HG03432 (cell line): ENCODE measurements around the gene TCL1B.
A peak's percentile ranks its signal among the peaks of the same experiment; 100 is the strongest.

Experiments
- ATAC-seq: cut with Tn5 transposase; IDR thresholded peaks from one replicate; pipeline ENCODE4 v1.9.1; 2021; ENCODE audit warnings: mild to moderate bottlenecking, moderate library complexity; ENCODE audit not compliant: unreplicated experiment

TCL1B gene

DNA sequence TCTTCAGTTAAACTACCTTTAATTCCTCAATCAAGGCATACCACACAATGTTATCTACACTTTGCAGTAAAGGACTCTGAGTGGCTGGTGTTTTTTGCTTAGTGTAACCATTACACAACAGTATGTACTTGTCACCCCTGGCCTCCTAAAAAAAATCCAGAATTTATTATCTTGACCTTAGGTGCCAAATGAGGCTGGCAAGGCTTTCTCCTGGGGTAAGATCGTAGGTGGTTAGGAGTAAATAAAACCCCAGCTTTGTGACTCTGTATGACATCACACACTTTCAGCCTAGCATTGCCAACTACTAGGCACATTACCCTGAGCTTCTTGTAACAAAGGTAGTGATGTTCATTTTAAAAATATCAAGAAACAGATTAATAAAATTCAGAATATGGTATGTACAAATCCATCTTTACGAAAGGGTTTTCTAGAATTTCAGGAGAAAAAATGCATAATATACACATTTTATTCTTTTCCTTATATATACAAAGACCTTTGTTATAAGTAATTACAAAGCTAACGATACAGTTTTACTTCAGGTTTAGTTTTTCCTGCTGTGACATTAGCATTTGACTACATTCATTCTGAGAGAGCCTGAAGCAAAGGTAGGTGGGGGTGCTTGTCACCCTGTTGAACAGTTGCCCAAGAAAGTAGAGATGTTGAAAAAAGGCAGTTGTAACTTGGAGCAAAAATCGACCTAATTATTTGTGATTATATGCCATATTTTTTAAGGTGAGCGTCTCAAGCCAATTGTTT, 14.2 kb downstream of the TCL1B start:
- no peak for ATAC-seq

DNA sequence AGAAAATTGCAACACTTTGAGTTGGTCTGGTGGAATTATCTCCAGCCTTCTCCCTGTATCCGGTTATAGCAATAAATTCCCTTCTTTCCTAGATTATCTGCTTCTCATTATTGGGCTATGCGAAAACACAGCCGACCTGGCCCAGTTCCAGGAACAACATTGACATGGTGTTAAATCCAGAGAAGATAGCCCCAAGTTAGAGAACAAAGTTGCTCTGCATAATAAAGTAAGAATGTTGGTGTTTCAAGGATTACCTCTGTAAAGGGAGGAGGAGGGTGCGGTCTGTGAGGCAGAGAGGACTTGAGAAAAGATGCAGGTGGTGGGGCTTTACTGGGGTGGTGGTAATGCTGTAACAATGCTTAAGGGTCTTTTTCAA, 15.6 kb downstream of the TCL1B start:
- no peak for ATAC-seq

DNA sequence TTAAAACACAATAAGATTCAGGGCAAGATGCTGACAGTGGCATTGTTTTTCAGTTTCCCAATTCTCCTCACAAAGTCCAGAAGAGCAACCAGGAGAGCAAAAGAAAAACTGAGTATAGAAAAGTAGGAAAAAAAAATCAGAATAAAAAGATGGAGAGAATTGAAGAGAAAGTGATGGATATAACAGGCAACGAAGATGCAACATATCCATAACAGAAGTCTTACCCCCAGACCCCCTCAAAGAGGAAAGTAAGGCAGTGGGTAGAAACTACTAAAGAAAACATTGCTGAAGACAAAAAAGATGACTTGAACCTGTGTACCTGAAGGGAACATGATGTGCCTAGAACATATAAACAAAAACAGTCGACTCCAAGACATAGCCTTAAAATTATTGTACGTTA, 17.1 kb downstream of the TCL1B start:
- no peak for ATAC-seq

DNA sequence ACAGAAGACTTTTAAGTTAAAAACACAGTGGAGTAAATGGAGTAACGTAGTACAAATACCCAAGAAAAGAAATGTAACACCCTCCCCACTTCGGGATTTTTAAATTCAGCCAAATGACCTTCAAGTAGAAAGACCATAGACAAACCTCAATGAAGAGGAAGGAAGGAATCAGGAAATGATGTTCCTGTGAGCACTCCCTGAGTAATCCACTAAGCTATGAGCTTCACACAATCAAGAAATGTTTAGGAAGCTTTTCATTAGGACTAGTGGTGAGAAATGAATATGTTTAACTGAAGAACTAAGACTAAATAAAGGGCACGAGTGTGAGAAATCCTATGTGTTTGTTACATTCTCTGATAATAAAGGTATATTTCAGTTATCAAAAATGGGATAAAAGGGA, 17.6 kb downstream of the TCL1B start:
- no peak for ATAC-seq

DNA sequence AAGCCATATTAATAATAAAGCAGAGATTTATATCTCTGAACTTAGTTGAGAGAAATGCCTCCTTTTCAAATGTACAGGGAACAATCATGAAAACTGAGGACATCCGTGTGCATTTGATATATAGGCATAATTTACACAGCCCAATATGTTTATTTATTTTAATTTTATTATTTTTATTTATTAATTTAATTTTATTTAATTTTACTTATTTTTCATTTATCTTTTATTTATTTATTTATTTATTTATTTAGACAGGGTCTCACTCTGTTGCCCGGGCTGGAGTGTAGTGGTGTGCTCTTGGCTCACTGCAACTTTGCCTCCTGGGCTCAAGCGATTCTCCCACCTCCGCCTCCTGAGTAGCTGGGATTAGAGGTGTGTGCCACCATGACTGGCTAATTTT, 19.3 kb downstream of the TCL1B start:
- no peak for ATAC-seq

DNA sequence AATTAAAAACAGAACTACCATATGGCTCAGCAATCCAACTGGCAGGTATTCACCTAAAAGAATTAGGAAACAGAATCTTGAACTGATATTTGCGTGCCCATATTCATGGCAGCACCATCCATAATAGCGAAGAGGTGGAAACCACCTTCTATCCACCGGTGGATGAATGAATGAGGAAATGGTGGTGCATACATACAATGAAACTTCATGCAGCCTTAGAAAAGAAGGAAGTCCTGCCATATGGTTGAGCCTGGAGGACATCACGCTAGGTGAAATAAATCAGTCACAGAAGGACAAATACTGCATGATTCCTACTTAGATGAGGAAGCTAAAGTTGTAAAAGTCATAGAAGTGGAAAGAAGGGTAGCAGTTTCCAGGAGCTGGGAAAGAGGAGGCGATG, 21.1 kb downstream of the TCL1B start:
- ATAC-seq: no peak

DNA sequence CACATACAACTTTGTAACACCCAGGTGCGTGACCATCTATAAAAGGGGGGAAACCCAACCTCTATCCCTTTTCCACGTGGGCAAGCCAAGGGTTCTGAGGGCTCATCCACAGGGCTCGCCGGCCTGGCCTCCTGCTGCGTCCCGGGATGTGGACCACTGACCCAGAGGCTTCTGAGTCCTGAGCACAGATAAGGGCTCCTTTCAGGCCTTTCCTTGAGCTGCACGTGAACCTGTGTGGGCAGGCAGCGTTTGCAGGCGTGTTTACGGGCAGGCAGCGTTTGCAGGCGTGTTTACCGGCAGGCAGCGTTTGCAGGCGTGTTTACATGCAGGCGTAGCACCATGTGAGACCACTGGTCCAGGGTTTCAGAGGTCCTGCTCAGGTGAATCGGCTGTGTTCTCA, 23.9 kb downstream of the TCL1B start:
- no peak for ATAC-seq

DNA sequence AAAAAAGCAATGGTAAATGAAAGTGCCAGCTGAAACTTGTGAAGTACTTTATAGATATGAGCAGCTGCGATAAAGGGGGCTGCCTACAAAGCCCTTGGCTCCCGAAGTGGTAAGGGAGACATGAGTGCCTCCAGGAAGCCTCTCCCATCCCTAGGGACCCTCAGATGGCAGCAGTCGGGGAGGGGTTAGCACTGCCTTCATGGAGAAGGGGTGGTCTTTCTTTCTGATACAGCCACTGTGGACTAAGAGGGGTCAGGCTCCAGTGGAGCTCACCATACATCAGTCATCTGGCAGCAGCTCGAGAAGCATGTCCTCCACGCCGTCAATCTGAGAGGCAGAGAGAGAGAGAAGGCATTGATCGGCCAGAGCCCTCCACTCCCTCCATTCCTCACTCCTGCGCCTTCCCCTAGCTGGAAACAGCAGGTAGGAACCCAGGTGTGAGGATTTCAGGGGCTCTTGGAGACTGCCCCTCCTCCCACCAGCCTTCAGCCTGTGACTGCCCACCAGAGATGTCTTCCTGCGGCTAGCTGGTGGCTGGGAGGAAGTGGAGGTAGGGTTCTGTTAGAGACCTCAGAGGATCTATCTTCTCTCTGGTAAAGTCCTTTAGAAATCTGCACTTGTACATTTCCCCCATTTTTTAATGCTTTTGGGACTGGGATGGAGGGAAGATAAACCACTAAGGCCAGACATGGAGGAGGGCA, 25.4 kb downstream of the TCL1B start:
- ATAC-seq: no peak

DNA sequence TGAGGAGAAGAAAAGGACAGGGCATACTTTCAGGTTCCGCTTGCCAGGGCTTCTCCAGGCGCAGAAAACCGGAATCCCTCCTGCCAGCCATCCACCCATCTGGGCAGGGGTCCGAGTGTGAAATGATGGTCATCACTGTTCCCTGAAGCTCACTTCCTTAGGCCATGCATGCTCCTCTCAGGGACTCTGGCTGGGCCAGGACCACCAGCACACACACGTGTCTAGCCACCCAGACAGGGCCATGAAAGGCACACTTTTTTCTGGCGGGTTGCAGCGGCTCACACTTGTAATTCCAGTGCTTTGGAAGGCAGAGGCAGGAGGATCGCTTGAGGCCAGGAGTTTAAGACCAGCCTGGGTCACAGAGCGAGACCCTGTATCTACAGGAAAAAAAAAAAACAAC, 26.2 kb downstream of the TCL1B start:
- no peak for ATAC-seq

DNA sequence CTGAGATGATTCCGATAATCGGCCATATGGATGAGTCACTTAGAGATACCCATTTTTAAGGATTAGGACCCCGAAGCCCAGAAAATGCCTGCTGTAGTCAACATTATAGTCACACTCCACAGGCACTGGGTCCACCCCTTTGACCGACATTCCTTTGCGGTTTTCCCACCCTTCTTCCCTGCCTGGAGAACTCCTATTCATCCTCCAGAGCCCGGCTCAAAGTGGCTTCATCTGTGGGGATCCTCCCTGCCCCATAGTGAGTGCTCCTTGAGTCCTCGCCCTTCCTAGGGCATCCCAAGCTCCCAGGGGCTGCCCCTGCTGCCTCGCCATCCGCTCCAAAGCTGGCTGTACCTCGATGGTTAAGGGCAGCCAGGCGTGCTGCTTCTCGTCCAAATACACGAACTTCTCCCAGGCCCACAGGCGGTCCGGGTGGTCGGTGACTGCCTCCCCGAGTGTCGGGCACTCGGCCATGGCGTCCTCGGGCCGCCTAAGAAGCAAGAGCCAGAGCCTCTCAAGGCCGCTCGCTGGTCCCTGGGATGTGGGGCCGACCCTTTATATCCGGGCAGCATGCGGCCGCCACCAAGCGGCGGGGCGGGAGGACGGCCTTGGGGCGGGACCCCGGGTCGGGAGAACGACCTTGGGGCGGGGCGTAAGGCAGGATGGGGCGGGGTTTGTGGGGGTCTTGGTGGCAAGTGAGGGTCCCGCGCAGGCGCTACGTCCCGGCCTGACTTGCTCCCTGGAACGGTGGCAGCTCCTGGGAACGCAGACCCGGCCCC, 27.6 kb downstream of the TCL1B start, which contains the start of gene TCL1A:
Gene TCL1A, minus strand, starts transcription at position 530 of the 776 bp plus-strand sequence. Its CDS starts 59 bp downstream, at position 471.
- ATAC-seq: peak; percentile 85

DNA sequence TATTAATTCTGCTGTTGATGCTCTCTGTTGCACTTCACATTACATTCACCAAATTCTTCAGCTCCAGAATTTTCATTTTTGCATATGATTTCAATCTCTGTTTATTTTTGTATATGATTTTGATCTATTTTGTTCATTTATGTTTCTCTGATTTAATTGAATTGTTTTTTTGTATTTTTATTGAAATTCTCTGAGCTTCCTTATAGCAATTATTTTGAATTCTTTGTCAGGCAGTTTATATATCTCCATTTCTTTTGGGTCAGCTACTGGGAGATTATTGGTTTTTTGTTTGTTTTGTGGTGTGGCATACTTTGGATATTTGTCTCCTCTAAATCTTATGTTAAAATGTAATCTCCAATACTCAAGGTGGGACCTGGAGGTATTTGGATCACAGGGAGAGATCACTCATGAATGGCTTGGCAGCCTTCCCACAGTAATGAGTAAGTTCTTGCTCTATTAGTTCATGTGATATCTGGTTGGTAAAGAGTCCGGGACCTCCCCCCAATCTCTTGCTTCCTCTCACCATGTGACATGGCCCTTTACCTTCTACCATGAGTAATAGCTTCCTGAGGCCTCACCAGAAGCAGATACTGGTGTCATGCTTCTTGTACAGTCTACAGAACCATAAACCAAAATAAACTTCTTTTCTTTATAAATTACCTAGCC, 36.4 kb downstream of the TCL1B start:
- no peak for ATAC-seq

DNA sequence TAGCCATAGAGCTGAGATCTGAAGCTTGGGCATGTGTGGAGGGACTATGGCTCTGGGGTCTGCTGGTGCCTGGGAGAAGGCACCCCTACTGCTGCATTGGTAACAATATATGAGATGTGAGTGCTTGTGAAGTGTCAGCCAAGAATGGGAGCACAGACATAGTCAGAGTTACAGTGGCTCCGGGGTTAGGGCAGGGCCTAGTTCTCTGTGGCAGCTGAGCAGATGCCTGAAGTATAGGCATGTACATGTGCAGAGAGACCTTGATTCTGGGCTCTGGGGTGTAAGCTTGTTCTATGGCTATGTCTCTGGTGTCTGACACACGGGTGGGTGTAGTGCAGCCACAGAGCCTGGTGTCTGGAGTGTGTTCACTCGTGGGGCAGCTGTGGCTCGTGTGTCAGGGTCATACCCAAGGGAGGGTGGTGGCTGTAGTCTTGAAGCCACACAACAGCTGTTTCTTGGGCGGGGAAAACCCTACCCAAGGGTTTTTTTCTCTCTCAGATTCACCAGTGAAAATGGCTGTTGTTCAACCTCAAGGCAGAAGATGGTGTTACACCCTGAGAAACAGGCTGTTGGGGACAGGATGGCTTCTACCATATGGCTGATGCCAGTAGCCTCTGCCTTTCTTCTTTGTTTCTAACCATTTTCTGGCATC, 39.6 kb downstream of the TCL1B start:
- ATAC-seq: peak; percentile 82

DNA sequence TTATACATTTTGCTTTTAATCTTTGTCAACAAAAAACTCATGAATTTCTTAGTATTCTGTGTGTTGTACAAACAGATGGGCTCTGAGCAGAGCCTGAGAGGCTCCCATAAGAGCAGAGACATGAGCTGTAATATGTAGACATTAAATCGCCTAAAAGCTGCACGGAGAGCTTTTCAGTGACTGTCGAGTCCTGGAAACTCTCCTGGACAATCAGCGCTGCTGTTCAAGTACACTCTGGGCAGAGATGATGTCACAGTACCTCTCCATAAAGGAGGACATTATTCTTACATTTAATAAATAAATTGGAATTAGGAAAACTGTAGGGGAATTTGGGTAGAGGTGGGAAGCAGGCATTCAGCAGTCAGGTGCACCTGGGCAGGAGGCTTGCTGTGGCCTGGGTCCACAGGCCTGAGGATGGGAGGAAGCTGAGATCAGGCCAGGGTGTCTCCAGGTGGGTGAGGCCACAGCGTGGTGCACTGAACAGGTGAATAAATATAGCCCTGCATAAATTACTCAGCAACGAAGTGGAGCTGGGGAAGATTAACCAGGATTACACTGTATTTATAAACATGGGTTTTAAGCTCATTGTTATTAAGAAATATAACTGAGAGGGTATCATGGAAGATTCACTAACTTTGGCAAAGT, 41.0 kb downstream of the TCL1B start:
- ATAC-seq: no peak

DNA sequence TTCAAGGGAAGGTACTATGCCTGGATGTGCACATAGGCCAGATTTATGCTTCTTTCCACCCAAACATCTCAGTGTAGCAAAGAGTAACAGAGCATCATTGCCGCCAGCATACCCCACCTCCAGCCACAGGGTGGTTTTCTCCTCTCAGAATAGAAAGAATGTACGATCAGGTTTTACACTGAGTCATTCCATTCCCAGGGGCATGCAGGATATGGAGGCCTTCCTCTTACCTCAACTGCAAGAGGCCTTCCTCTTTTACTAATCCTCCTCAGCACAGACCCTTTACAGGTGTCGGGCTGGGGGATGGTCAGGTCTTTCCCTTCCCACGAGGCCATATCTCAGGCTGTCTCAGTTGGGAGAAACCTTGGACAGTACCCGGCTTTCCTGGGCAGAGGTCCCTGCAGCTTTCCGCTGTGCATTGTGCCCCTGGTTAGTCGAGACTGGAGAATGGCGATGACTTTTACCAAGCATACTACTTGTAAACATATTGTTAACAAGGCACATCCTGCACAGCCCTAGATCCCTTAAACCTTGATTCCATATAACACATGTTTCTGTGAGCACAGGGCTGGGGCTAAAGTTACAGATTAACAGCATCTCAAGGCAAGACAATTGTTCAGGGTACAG, 43.3 kb downstream of the TCL1B start:
- peak; percentile 58 for ATAC-seq

DNA sequence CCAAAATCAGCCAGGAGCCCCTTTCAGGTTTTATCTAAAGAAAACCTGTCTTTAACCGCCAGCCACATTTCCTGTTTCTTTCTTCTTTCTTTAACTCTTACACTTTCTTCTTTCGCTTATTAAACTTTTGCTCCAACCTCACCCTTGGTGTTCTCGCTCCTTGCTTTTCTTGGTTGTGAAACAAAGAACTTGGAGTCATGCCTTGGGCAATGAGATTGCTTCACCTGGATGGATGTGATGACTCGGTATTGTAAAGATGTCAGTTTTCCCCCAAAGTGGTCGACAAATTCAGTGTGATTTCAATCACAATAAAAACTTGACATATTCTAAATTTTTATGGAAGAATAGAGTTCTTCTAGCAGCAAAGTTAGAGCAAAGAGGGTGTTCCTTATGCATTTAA, 43.9 kb downstream of the TCL1B start:
- no peak for ATAC-seq

DNA sequence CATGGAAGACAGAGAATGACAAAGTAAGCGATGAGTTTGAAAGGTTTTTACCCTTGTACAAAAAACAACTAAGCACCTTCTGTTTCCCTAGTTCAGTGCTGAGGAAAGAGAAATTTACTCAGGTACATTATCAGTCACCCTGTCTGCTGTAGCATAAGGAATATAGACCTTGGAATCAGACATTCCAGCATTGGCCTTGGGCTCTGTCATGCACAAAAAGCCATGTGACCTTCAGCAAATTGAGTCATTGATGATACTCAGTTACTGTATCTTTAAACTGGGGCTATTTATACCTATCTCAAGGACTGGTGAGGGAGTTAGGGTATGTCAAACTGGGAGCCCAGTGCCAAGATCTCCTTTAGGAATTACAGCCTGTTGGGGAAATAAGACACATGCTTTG, 47.0 kb downstream of the TCL1B start:
- no peak for ATAC-seq

DNA sequence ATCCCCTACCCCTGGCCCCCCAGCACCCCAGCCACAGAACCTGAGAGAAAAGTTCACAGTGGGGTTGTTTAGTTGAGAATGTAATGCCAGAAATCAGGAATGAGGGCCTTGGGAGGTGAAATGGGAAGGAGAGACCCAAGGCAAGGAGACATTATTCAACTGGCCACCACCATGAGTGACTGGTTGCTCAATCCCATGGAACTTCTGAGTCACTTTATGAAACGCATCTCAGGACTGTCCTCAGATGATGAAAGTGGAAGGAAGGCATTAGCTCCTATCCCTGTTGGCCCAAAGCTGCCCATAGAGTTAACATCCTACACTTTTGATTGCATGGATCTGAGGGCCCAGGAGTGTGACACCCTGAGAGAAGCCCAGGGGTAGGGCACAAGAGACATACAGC, 53.1 kb downstream of the TCL1B start:
- ATAC-seq: no peak

DNA sequence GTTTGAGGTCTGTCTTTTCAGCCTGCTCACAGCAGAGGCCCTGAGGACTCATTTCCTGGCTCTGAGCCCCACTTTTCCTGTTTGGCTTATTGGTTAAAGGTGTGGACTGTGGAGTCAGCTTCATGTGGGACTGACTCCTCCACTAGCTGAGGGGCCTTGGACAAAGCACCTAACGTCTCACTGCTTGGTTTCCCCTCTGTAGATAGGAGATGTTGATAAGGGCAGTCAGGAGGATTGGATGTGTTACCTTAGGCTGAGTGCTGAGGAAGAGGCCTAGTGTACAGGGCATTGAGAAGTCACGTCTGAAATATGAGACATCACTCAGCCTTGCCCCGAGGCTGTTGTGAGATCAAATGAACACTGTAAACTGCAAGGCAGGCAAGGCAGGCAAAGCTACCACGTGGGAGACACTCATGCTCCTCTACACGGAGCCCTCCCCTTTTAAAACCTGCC, 54.8 kb downstream of the TCL1B start:
- no peak for ATAC-seq

DNA sequence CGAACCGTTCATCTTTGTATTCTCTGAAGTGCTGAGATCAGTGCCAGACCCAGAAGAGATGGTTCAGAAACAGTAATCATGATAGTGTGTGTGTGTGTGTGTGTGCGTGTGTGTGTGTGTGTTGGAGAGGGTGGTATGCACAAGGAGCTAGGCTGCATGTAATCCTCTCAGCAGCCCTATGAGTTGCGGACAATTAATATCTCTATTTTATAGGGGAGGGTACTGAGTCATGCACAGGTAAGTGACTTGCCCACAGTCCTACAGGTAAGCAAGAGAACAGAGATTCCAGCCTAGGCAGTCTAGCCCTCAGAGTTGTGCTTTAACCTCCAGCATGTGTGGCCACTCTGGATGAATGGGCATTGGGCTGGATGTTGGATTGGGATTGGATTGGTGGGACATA, 55.6 kb downstream of the TCL1B start:
- ATAC-seq: no peak
